HCT116 (cell line): ENCODE results near the gene PRAMEF1. TPM values are rescaled to one million over a fixed set of nuclear protein-coding genes. Genes with fewer than 3 reads are reported as not detected.

Experiments used
- ATAC-seq: fragments of 200-7000 bp; cut with Tn5 transposase; 2 replicates; pipeline ENCODE4 v1.9.1; 2020; ENCODE audit warnings: mild to moderate bottlenecking, moderate library complexity
- BruUV-seq: library from RNA; stranded (reverse); fragments of 400-500 nt; replicated peaks from 2 replicates; lab custom pipeline; 2021; lab: Mats Ljungman, UMichigan
- CTCF ChIA-PET: fragments of 300-600 bp; sonication (Branson Sonifier 250); formaldehyde crosslinking; loops from one replicate; lab custom pipeline; 2021; ENCODE audit warnings: antibody characterized with exemption; lab: Charles Lee
- POLR2A ChIA-PET: fragments of 300-600, 350-600 bp; sonication (Branson Sonifier 250); formaldehyde crosslinking; loops from one replicate; lab custom pipeline; 2021; ENCODE audit warnings: antibody characterized with exemption; lab: Charles Lee
- RAD21 ChIA-PET, 2 experiments: fragments of 300-600 bp; sonication (Branson Sonifier 250); formaldehyde crosslinking; loops; one replicate each; lab custom pipeline; 2023; ENCODE audit warnings: low total read pairs in 2 of 2; ENCODE audit not compliant: uncharacterized antibody in 2 of 2, unreplicated experiment in 2 of 2, low non-redundant PET in 1 of 2; lab: Charles Lee
- DNase-seq: peaks from one replicate; pipeline ENCODE4 v3.0.0-alpha.2; 2010; ENCODE audit warnings: low read depth, low spot score
- H2AFZ ChIP-seq: fragments of 200-600 bp; shearing (Covaris generic), sonication (generic); 2 replicates; pipeline ENCODE4 v1.6.1; 2017; ENCODE audit warnings: low read depth, mixed run types, mixed read lengths, antibody characterized with exemption, low read length; ENCODE audit not compliant: poor library complexity, severe bottlenecking
- H3K27ac ChIP-seq: 2 replicates; pipeline ENCODE4 v1.5.1; 2012; ENCODE audit warnings: low read depth, low read length
- H3K27me3 ChIP-seq: fragments of 200-600 bp; sonication (generic); 2 replicates; pipeline ENCODE4 v1.6.1; 2016; ENCODE audit warnings: mixed run types, low read length, mixed read lengths; ENCODE audit not compliant: insufficient read depth
- H3K36me3 ChIP-seq, 2 experiments: fragments of 200-500 bp in 1 of 2; fragments of 200-600 bp in 1 of 2; sonication (Bioruptor generic) in 1 of 2; sonication (generic) in 1 of 2; 2 replicates each; pipeline versions ENCODE4 v1.5.1 to v1.6.1; 2014 to 2016; ENCODE audit warnings: low read length in 2 of 2, inconsistent platforms in 1 of 2, mixed read lengths in 1 of 2, mixed run types in 1 of 2; ENCODE audit not compliant: insufficient read depth in 2 of 2, control insufficient read depth in 1 of 2
- H3K4me1 ChIP-seq, 2 experiments: fragments of 200-600 bp in 1 of 2; sonication (generic) in 1 of 2; 2 replicates each; pipeline versions ENCODE4 v1.5.1 to v1.6.1; 2012 to 2017; ENCODE audit warnings: low read length in 2 of 2, inconsistent platforms in 1 of 2, mild to moderate bottlenecking in 1 of 2, mixed read lengths in 1 of 2, mixed run types in 1 of 2, moderate library complexity in 1 of 2; ENCODE audit not compliant: insufficient read depth in 2 of 2, control insufficient read depth in 1 of 2
- H3K4me2 ChIP-seq: fragments of 200-600 bp; sonication (generic); 2 replicates; pipeline ENCODE4 v1.6.1; 2017; ENCODE audit warnings: mixed run types, low read length, mixed read lengths
- H3K4me3 ChIP-seq, 2 experiments: fragments of 200-600 bp in 1 of 2; sonication (generic) in 1 of 2; replicated peaks in 1 of 2; 2 replicates each; pipeline ENCODE4 v1.5.1; 2011 to 2016; ENCODE audit warnings: low read length in 2 of 2, control low read depth in 1 of 2, low read depth in 1 of 2, mild to moderate bottlenecking in 1 of 2, mixed read lengths in 1 of 2, mixed run types in 1 of 2
- H3K79me2 ChIP-seq: fragments of 200-600 bp; sonication (generic); 2 replicates; pipeline ENCODE4 v1.6.1; 2017; ENCODE audit warnings: mild to moderate bottlenecking, mixed run types, low read length, moderate library complexity, mixed read lengths; ENCODE audit not compliant: insufficient read depth
- H3K9ac ChIP-seq: fragments of 200-600 bp; sonication (generic); 2 replicates; pipeline ENCODE4 v1.6.1; 2016; ENCODE audit warnings: low read length, mixed read lengths
- H3K9me2 ChIP-seq: fragments of 200-600 bp; sonication (generic), shearing (Covaris generic); 2 replicates; pipeline ENCODE4 v1.6.1; 2017; ENCODE audit warnings: mixed run types, mild to moderate bottlenecking, moderate library complexity; ENCODE audit not compliant: insufficient read depth
- H3K9me3 ChIP-seq, 2 experiments: fragments of 200-500 bp in 1 of 2; fragments of 200-600 bp in 1 of 2; sonication (Bioruptor generic) in 1 of 2; sonication (generic) in 1 of 2; 2 replicates each; pipeline ENCODE4 v1.6.1; 2014 to 2017; ENCODE audit warnings: low read length in 2 of 2, mixed read lengths in 2 of 2, inconsistent platforms in 1 of 2, low read depth in 1 of 2, mild to moderate bottlenecking in 1 of 2, mixed run types in 1 of 2, moderate library complexity in 1 of 2; ENCODE audit not compliant: control insufficient read depth in 1 of 2, insufficient read depth in 1 of 2
- H4K20me1 ChIP-seq: fragments of 200-600 bp; sonication (generic), shearing (Covaris generic); 2 replicates; pipeline ENCODE4 v1.6.1; 2017; ENCODE audit warnings: mixed run types, mild to moderate bottlenecking, moderate library complexity; ENCODE audit not compliant: insufficient read depth
- CBX3 ChIP-seq: IDR thresholded peaks from 2 replicates; pipeline ENCODE4 v1.6.1; 2012; ENCODE audit warnings: low read depth
- CEBPB ChIP-seq: IDR thresholded peaks from 2 replicates; pipeline ENCODE4 v1.6.1; 2012; ENCODE audit warnings: low read depth
- CTCF ChIP-seq, 3 experiments: fragments of 200-600 bp in 1 of 3; sonication (generic) in 1 of 3; IDR thresholded peaks in 2 of 3; conservative IDR thresholded peaks in 1 of 3; 2 replicates each; pipeline ENCODE4 v1.5.1; 2012 to 2017; ENCODE audit warnings: low read depth in 2 of 3, low read length in 2 of 3, antibody characterized with exemption in 1 of 3, borderline replicate concordance in 1 of 3, control low read depth in 1 of 3, mild to moderate bottlenecking in 1 of 3, mixed read lengths in 1 of 3, mixed run types in 1 of 3, moderate library complexity in 1 of 3; ENCODE audit not compliant: insufficient read depth in 1 of 3
- EGR1 ChIP-seq: IDR thresholded peaks from 2 replicates; pipeline ENCODE4 v1.6.1; 2012; ENCODE audit warnings: low read depth
- ELF1 ChIP-seq: IDR thresholded peaks from 2 replicates; pipeline ENCODE4 v1.6.1; 2012; ENCODE audit warnings: low read depth, borderline replicate concordance
- EZH2 ChIP-seq: fragments of 200-600 bp; sonication (generic); IDR thresholded peaks from 2 replicates; pipeline ENCODE4 v1.6.1; 2017; ENCODE audit warnings: antibody characterized with exemption, mixed run types
- EZH2phosphoT487 ChIP-seq: fragments of 200-600 bp; IDR thresholded peaks from 2 replicates; pipeline ENCODE4 v1.6.1; 2018; ENCODE audit warnings: antibody characterized with exemption, borderline replicate concordance
- FOSL1 ChIP-seq: IDR thresholded peaks from 2 replicates; pipeline ENCODE4 v1.6.1; 2012; ENCODE audit warnings: low read depth
- JUND ChIP-seq: IDR thresholded peaks from 2 replicates; pipeline ENCODE4 v1.6.1; 2012
- MAX ChIP-seq: IDR thresholded peaks from 2 replicates; pipeline ENCODE4 v1.6.1; 2012
- POLR2A ChIP-seq: IDR thresholded peaks from 2 replicates; pipeline ENCODE4 v1.7.0; 2011; ENCODE audit warnings: borderline replicate concordance; ENCODE audit not compliant: insufficient read depth, insufficient read length; ENCODE audit errors: extremely low read depth
- RAD21 ChIP-seq: IDR thresholded peaks from 2 replicates; pipeline ENCODE4 v1.6.1; 2012; ENCODE audit warnings: low read depth, mild to moderate bottlenecking
- REST ChIP-seq: IDR thresholded peaks from 2 replicates; pipeline ENCODE4 v1.6.1; 2012; ENCODE audit warnings: low read depth
- SIN3A ChIP-seq: IDR thresholded peaks from 2 replicates; pipeline ENCODE4 v1.6.1; 2012; ENCODE audit warnings: low read depth
- SP1 ChIP-seq: IDR thresholded peaks from 2 replicates; pipeline ENCODE4 v1.6.1; 2012; ENCODE audit warnings: low read depth
- SRF ChIP-seq: IDR thresholded peaks from 2 replicates; pipeline ENCODE4 v1.6.1; 2012; ENCODE audit warnings: low read depth
- YY1 ChIP-seq: IDR thresholded peaks from 2 replicates; pipeline ENCODE4 v1.6.1; 2011; ENCODE audit warnings: low read length, low read depth, moderate library complexity, mild to moderate bottlenecking; ENCODE audit not compliant: insufficient replicate concordance; ENCODE audit errors: extremely low read depth
- ZFX ChIP-seq: fragments of 450-650 bp; IDR thresholded peaks from 2 replicates; pipeline ENCODE4 v1.6.1; 2017
- intact Hi-C: fragments of 100-400 bp; cut with micrococcal nuclease; formaldehyde crosslinking; loops from 2 replicates; pipeline ENCODE4 v1.10.0; 2022
- total RNA-seq: library from RNA; stranded (reverse); gene quantifications from one replicate; pipeline ENCODE4 v1.2.1, GENCODE V29; 2021; ENCODE audit not compliant: unreplicated experiment

PRAMEF1 gene
- total RNA-seq, 1 experiment from 2014 or later = not detected

GRCh38 chr1:12769031-12769430 is 22.2 kb upstream of the PRAMEF1 start:
- H3K9me3 ChIP-seq = no peaks in the 10 kb centered on the region
- no peak for DNase-seq
- ChIA-PET POLR2A (no interaction called here), CTCF (no interaction called here), RAD21 (no interaction called here)
- no peaks in the 10 kb centered on the region for H3K9me2 ChIP-seq
- no peak overlapping the region for H2AFZ ChIP-seq
- ATAC-seq = no peak
- H3K79me2 ChIP-seq = no peaks in the 10 kb centered on the region
- H3K4me3 ChIP-seq = no peak overlapping the region
- H3K36me3 ChIP-seq = no peaks in the 10 kb centered on the region
- intact Hi-C loops = no loop called here
- no peak overlapping the region for H3K27ac ChIP-seq
- H3K4me2 ChIP-seq = no peak overlapping the region
- no TSS peak for BruUV-seq
- H3K9ac ChIP-seq = no peak overlapping the region
- no peaks in the 10 kb centered on the region for H3K4me1 ChIP-seq
- no peaks in the 10 kb centered on the region for H4K20me1 ChIP-seq
- TF ChIP-seq YY1 (no peak), CBX3 (no peak), EZH2 (no peak), FOSL1 (no peak), ZFX (no peak), RAD21 (no peak), REST (no peak), SIN3A (no peak), CEBPB (no peak), EZH2phosphoT487 (no peak), MAX (no peak), SRF (no peak), EGR1 (no peak), JUND (no peak), POLR2A (no peak), SP1 (no peak), ELF1 (no peak), CTCF (IDR thresholded peaks at IDR 0.05 in 2 of 3, conservative IDR thresholded peaks at IDR 0.05 in 1 of 3; ENCODE audit: borderline replicate concordance in 1 of 3, insufficient read depth in 1 of 3, low read depth in 2 of 3, low read length in 2 of 3) (no peak)
- peaks cover 6% of the 10 kb centered on the region; the same call in 1 of the 2 replicates for H3K27me3 ChIP-seq
